ENCODE data around the gene CYBA.

The CYBA gene

GRCh38 chr16:88593910-88594309 lies 56.9 kb downstream of the CYBA start:
- DNase-seq (ENCODE audit: low read depth in 2 of 2) = no peak

GRCh38 chr16:88593489-88593888 lies 57.4 kb downstream of the CYBA start:
- DNase-seq (ENCODE audit: low read depth in 2 of 2) = no peak
